HG03521 (cell line): ENCODE measurements around the gene PTTG1IP.
"Not testable (repeated sequence)": the region's sequence is repeated elsewhere in the genome, so short reads cannot be mapped to it uniquely, and the experiment has no call there.

Experiments used
- ATAC-seq: cut with Tn5 transposase; IDR thresholded peaks from one replicate; pipeline ENCODE4 v1.9.1; 2021; ENCODE audit warnings: mild to moderate bottlenecking, moderate library complexity; ENCODE audit not compliant: unreplicated experiment

Gene PTTG1IP

GRCh38 chr21:44846224-44846484 lies 27.3 kb downstream of the PTTG1IP start:
- ATAC-seq, result no peak

GRCh38 chr21:44845418-44846223 lies 27.9 kb downstream of the PTTG1IP start:
- ATAC-seq, result no peak

GRCh38 chr21:44844256-44844655 lies 29.2 kb downstream of the PTTG1IP start:
- no peak for ATAC-seq

- no peak for ATAC-seq
These were observed 30.6 kb downstream of the PTTG1IP start for GRCh38 chr21:44842721-44843445.

- ATAC-seq, result no peak
These were observed 31.4 kb downstream of the PTTG1IP start for GRCh38 chr21:44842087-44842486.

GRCh38 chr21:44840771-44841170 lies 32.7 kb downstream of the PTTG1IP start:
- ATAC-seq, result no peak

GRCh38 chr21:44838951-44839350 lies 34.5 kb downstream of the PTTG1IP start:
- no peak for ATAC-seq

GRCh38 chr21:44838039-44838895 lies 35.2 kb downstream of the PTTG1IP start:
- no peak for ATAC-seq

GRCh38 chr21:44837537-44837936 lies 36.0 kb downstream of the PTTG1IP start:
- no peak for ATAC-seq

GRCh38 chr21:44836666-44837471 lies 36.6 kb downstream of the PTTG1IP start:
- no peak for ATAC-seq

GRCh38 chr21:44836349-44836665 lies 37.2 kb downstream of the PTTG1IP start:
- ATAC-seq, result no peak

- ATAC-seq, result no peak
These were observed 37.9 kb downstream of the PTTG1IP start for GRCh38 chr21:44835647-44835973.

GRCh38 chr21:44834951-44835646 lies 38.4 kb downstream of the PTTG1IP start:
- ATAC-seq, result no peak

GRCh38 chr21:44834231-44834950 lies 39.1 kb downstream of the PTTG1IP start:
- ATAC-seq, result no peak

- no peak for ATAC-seq
These were observed 39.8 kb downstream of the PTTG1IP start for GRCh38 chr21:44833663-44834062.

- ATAC-seq, result not testable (repeated sequence)
These were observed 40.8 kb downstream of the PTTG1IP start for GRCh38 chr21:44832516-44833255.

GRCh38 chr21:44831227-44831860 lies 42.1 kb downstream of the PTTG1IP start:
- no peak for ATAC-seq

GRCh38 chr21:44829507-44830092 lies 43.9 kb downstream of the PTTG1IP start:
- no peak for ATAC-seq
